Fibroblast of skin of back (primary cell): Measurements from ENCODE around the gene EFCAB7.
A peak's percentile ranks its signal among the peaks of the same experiment; 100 is the strongest.

Experiments
- DNase-seq: peaks from one replicate; pipeline ENCODE4 v3.0.0-alpha.2; 2013

Gene EFCAB7

DNA sequence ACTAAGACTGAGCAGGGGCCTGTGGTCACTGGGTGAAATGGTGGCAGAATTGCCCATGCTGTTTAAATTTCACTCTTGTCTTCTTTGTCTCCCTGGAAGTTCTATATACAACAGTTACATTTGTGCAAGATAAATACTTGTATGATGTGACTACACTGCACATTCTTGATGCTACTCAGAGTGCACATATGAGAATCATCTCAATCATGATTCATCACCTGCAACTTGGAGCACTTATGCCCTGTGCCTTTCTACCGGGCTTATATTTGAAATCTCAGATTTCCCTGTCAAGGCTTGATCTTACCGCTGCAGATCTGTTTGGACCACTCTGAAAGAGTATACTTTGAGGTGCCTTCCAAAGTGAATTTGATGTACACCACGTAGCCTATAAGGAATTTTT lies 80.5 kb downstream of the EFCAB7 start:
- DNase-seq: peak; percentile 12

DNA sequence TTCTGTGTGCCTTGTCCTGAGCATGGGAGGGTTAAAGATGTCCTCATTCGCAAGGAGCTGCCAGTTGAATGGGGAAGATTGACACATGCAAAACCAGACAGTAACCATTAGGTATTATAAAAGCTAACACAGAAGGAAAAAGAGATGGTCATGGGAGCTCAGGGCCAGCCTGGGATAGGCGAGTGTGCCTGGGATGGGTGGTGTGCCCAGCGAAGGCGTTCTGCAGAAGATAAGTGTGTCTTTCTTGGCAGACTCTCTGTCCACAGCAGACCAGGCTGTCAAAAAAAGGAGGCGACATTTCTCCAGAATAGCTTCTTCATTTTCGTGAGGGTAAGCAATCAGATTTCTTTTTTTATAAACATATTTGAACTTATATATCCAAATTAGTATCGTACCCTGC lies 84.0 kb downstream of the EFCAB7 start:
- DNase-seq: no peak

DNA sequence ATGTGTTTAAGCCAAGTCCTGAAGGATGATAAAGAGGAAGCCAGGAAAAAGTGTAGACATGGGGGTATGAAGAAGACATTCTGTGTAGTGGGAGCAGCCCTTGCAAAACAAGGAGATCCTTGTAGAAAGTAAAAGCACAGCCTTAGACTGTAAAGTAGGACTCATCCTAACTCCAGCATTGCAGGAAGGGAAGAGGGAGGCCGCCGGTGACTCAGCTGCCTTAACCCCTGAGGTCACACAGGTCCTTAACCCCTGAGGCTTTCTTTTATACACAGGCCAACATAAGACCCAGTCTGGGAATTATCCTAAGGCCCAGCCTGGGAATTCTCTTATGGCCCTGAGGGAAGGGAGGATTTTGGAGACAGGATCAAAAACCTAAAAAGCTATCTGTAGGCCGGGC lies 87.9 kb downstream of the EFCAB7 start:
- DNase-seq: no peak

DNA sequence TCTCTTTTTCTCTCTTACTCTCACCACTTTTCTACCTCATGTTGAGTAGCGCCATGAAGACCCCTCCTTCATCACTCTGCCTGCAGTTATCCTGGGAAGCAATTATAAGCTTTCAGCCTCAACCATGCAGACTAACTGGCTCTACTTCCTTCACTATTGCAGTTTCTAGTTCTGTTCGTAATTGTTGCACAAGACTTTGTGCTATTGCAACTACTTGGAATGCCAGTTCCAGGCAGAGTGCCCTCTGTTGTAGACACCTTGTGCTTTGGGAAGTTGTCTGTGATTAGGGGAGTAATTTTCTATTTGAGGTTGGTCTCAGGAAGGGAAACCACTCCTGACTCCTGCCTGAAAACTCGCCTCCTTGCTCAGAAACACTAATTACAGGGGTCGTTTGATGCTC lies 89.2 kb downstream of the EFCAB7 start:
- no peak for DNase-seq

DNA sequence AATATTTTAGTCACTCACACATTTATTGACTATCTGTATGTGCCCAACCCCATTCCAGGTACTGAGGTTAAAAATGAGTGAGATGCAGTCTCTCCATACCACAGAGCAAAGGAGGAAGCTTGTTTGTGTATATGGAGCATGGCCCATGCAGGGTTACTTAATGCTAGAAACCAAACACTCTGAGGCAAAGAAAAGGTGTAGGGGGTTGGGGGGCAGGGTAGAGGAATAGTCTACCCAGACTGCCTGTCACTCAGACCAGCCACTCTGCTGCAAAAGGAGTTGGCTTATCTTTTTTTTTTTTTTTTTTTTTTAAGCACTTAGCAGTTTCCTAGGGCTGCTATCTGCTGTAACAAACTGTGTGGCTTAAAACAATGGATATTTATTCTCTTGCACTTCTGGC lies 89.6 kb downstream of the EFCAB7 start:
- no peak for DNase-seq

DNA sequence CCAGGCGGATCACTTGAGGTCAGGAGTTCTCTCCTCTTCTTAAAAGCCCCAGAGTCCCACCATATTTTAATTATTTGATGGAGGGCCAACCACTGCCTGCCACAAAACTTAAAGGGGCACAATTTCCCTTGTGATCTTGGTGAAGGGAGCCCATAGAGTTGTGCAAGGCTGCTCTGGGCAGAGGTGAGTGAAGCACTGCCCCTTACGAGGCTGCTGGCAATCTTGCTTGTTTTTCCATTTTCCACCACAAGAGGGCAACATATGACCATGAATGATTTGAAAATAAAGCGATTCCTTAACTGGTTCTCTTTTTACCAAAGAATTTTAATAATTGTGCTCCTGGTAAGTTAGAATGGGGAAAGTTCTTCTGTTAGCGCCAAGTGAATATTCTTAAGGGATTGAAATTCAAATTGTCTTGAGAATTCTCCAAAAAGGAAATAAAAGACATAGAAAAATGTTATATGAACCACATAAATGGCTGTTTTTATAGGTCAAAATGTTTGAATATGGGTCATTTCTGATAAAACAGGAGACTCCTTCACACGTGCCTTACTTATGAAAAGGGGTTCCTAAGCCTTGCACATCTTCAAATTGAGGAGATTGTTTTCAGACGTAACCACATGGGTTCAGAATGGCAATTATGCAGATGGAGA lies 92.6 kb downstream of the EFCAB7 start:
- peak; percentile 72 for DNase-seq

DNA sequence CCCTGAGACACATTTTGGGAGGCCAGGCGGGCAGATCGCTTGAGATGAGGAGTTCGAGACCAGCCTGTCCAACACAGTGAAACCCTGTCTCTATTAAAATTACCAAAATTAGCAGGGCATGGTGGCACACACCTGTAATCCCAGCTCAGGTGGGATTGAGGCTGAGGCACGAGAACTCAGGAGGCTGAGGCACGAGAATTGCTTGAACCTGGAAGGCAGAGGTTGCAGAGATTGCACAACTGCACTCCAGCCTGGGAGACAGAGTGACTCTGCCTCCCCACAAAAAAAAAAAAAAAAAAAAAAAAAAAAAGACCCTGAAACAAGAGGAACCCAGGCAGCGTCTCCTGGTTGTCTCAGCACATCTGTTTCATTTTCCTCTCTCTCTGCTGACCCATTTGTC lies 94.1 kb downstream of the EFCAB7 start:
- DNase-seq: peak; percentile 6

DNA sequence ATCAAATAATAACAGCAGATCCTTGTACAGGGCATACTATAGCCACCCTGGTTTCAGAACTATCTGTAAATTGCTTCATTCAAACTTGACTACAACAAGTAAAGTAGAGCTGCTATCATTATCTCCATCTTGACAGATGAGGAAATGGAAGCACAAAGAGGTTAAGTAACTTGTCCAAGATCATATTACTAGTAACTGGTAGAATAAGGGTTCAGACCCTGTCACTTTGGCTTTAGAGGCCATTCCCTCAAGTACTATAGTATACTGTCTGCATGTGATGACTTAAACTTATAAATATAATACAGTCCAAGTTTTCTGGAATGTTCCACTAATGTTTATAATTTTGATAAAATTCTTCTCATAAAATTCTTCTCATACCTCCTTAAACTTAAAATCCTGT lies 94.7 kb downstream of the EFCAB7 start:
- peak; percentile 61 for DNase-seq

DNA sequence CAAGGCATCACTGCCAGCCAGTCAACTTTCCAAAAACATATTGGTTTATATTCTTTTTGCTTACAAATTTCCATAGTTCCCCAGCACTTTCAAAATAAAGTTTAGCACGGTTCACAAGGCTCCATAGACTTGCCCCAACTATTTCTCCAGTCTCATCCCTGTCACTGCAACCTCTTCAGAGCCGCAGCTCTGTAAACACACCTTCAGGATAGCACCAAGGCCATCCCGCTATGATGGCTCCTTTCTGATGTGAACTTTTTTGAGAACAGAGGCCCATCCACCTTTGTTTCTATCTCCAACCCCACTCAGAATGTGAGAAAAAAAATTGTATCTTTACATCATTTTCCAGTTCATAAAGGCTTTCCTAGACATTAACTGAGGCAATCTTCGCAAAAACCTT lies 96.2 kb downstream of the EFCAB7 start:
- no peak for DNase-seq

DNA sequence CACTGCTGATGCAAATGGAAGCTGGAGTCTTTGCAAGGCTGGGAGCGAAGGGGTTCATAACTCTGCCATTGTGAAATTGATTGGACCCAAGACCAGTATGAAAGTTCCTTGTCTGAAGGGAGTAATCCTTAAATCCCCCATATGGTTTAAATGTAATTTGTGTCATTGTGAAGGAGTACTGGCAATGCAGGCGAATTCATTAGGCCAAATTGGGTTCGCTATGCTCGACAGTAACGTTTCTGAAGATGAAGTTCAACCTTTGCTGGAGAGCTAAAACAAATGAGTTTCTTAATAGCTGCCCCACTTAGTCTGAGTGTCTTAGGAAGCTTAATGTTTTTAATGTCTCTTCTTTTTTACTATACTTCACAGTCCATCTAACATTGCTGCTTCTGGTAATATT lies 97.3 kb downstream of the EFCAB7 start:
- DNase-seq: no peak

DNA sequence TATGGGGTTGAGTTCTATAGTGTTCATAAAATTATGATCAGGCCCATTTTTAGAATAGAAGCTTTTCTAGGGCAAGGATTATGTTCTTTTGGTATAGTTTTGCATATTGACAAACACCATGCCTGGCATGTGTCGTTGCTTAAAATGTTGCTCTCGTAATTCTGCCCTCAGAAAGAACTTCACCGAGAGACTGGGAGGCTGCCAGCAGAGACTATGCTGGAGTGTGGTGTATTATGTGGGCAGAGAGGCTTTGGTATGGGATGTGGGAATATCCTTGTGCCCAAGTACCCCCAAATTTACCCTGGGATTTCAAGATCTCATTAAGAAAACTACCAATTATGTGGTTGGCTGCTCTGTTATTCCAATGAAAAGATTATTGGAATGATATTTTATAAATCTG lies 97.8 kb downstream of the EFCAB7 start:
- DNase-seq: no peak

DNA sequence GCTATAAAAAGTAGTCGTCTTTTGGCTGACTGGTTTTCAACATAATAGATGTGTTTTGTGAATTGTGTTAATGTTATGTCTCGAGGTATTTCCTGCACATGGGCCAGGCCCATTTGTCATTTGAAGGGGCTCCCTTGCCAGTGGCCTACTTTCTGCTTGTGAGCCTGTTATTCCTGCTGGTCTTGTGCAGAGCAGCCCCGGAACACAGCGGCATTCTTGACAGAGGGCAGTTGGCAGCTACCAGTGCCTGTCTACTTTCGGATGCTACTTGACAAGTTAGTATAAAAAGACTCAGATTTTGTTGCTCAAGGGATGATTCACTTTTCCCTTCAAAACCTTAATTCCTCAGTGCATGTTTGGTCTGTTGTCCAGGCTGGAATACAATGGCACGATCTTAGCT lies 98.4 kb downstream of the EFCAB7 start:
- peak; percentile 8 for DNase-seq
